NCI-H510A (cell line): ENCODE measurements around the gene CERS4.
A peak's percentile ranks its signal among the peaks of the same experiment; 100 is the strongest.
"Not testable (repeated sequence)": the region's sequence is repeated elsewhere in the genome, so short reads cannot be mapped to it uniquely, and the experiment has no call there.

Experiments
- DNase-seq: peaks from one replicate; lab custom pipeline; 2025; lab: John Stamatoyannopoulos, UW

CERS4 gene, protein sequence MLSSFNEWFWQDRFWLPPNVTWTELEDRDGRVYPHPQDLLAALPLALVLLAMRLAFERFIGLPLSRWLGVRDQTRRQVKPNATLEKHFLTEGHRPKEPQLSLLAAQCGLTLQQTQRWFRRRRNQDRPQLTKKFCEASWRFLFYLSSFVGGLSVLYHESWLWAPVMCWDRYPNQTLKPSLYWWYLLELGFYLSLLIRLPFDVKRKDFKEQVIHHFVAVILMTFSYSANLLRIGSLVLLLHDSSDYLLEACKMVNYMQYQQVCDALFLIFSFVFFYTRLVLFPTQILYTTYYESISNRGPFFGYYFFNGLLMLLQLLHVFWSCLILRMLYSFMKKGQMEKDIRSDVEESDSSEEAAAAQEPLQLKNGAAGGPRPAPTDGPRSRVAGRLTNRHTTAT

GRCh38 chr19:8208922-8209461, at the start of gene CERS4:
TSS of gene CERS4 (plus strand) at chr19:8209370. CDS start at chr19:8251077, 41,707 bp downstream.
- peak; percentile 89 for DNase-seq

- peak; percentile 34 for DNase-seq
These were observed 48.0 kb upstream of the CERS4 start for GRCh38 chr19:8161135-8161646.

GRCh38 chr19:8163759-8164158, 45.4 kb upstream of the CERS4 start:
- DNase-seq, result no peak

GRCh38 chr19:8167985-8168384, 41.2 kb upstream of the CERS4 start:
- DNase-seq, result no peak

DNA sequence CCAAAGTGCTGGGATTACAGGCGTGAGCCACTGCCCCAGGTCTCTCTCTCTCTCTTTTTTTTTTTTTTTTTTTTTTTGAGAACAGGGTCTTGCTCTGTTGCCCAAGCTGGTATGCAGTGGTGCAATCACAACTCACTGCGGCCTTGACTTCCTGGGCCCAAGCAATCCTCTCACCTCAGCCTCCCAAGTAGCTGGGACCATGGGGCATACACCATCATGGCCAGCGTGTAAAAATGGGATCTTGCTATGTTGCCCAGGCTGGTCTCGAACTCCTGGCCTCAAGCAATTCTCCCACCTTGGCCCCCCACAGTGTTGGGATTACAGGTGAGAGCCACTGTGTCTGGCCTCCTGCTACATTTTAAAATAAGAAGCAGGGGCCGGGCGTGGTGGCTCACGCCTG, 40.6 kb upstream of the CERS4 start:
- no peak for DNase-seq

GRCh38 chr19:8174706-8175105, 34.5 kb upstream of the CERS4 start:
- no peak for DNase-seq

DNA sequence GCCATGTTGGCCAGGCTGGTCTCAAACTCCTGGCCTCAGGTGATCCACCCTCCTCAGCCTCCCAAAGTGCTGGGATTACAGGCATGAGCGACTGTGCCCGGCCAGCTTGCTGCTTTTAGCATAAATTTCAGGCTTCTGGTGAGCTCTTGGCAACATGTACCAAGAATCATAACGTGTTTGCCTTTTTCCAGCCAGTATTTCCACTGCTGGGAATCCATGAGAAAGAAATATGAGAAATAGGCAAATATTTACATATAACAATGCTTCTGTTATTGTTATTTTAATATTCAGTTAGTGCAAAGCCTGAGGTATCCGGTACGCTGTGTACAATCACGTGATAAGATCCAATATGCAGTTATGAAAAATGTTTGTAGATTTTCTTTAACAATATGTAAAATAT, 29.2 kb upstream of the CERS4 start:
- DNase-seq, result no peak

GRCh38 chr19:8184274-8184673, 24.9 kb upstream of the CERS4 start:
- no peak for DNase-seq

GRCh38 chr19:8185343-8186068, 23.7 kb upstream of the CERS4 start:
- DNase-seq, result no peak

DNA sequence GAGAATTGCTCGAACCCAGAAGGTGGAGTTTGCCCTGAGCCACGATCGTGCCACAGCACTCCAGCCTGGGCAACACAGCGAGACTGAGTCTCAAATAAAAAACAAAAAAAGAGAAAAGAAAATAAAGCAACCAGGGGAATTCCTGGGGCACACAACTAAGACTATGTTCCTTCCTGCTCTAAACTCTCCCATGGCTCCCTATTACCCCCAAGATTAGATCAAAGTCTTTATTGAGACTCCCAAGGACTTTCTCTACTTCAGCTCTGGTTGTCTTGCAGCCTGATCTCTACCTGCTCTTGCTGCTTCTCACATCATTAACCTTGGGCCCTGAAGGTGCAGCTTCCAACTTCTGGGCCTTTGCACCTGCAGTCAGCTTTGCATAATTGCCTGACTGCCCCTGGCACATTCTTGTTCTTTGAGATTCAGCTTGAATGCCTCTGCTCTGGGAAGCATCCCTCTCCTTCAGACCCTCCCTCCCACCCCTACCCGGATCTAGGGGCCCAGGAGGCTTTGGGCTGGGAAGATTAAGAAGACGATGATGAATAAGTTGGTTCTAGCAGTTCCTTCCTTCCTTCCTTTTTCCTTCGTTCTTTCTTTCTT, 16.8 kb upstream of the CERS4 start:
- DNase-seq, result no peak

GRCh38 chr19:8194528-8195267, 14.5 kb upstream of the CERS4 start:
- DNase-seq, result no peak

GRCh38 chr19:8196271-8196927, 12.8 kb upstream of the CERS4 start:
- DNase-seq, result no peak

- DNase-seq, result not testable (repeated sequence)
These were observed 5.7 kb upstream of the CERS4 start for GRCh38 chr19:8203288-8204120.

GRCh38 chr19:8204961-8205360, 4.2 kb upstream of the CERS4 start:
- DNase-seq, result peak; percentile 95

GRCh38 chr19:8206147-8207087, 2.8 kb upstream of the CERS4 start:
- peak; percentile 97 for DNase-seq

GRCh38 chr19:8207326-8207725, 1.8 kb upstream of the CERS4 start:
- DNase-seq, result not testable (repeated sequence)

GRCh38 chr19:8208119-8208921, 850 bp upstream of the CERS4 start:
- peak; percentile 64 for DNase-seq
